Lower lobe of right lung (tissue), 2 donors: ENCODE data around the gene TTR. TPM values are rescaled to one million over a fixed set of nuclear protein-coding genes. Genes with fewer than 3 reads are reported as not detected.
A peak's percentile ranks its signal among the peaks of the same experiment; 100 is the strongest.

Experiments used
- ATAC-seq, 2 donors: fragments of 200-7000 bp; cut with Tn5 transposase; one replicate each; pipeline ENCODE4 v1.9.1; 2020 to 2022; ENCODE audit warnings: mild to moderate bottlenecking in 2 of 2, moderate library complexity in 2 of 2
- DNase-seq: peaks from one replicate; pipeline ENCODE4 v3.0.0-alpha.2; 2020
- H3K27ac ChIP-seq: fragments of 200-600 bp; one replicate; pipeline ENCODE4 v1.8.0; 2022
- H3K27me3 ChIP-seq: fragments of 200-600 bp; one replicate; pipeline ENCODE4 v1.8.0; 2022; ENCODE audit warnings: low read depth
- H3K36me3 ChIP-seq: fragments of 200-600 bp; one replicate; pipeline ENCODE4 v1.8.0; 2022; ENCODE audit warnings: mild to moderate bottlenecking
- H3K4me1 ChIP-seq: fragments of 200-600 bp; one replicate; pipeline ENCODE4 v1.8.0; 2022
- H3K4me3 ChIP-seq: fragments of 200-600 bp; one replicate; pipeline ENCODE4 v1.8.0; 2022; ENCODE audit warnings: mild to moderate bottlenecking
- H3K9me3 ChIP-seq: fragments of 200-600 bp; one replicate; pipeline ENCODE4 v1.8.0; 2022
- intact Hi-C: fragments of 100-400 bp; cut with DNase I; formaldehyde crosslinking; loops from one replicate; pipeline ENCODE4 v1.11.0; 2022
- total RNA-seq: library from RNA; stranded (reverse); fragmentation: NEBNext Ultra II Directional; extraction: Animal tissue kit (Norgen Biotek cat#: 25700); gene quantifications from one replicate; pipeline ENCODE4 v1.2.1, GENCODE V29; 2021
- TF ChIP-seq, protein P1 (sequence below): fragments of 200-600 bp; IDR thresholded peaks from one replicate; pipeline ENCODE4 v1.8.0; 2022; ENCODE audit warnings: antibody characterized with exemption, mild to moderate bottlenecking
- donor health status: DM: no; HTN: yes; CAD: no; lungs with severe emphysema.

Gene TTR
- total RNA-seq, 1 donor from 2014 or later, result not detected

DNA sequence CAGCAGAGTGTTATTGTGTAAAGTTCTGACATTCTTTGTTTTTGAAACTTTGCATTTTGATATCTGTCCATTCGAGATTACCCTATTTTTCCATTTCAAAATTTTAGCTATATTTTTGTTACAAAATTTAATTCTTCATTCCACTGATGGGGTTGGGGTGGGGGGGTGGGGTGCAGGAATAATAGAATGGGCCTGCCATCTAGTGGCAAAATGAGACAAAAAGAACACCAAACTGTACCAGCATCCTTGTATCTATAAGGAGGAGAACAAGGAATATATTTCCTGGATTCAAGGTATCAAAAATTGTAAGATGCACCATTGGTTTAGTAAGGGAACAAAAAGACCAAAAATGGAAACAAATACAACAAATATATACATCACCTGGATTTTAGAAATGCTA, 27.9 kb upstream of the TTR start:
- H3K27ac ChIP-seq, result no peak overlapping the region
- DNase-seq (no peak), ATAC-seq (no peak)
- intact Hi-C loops, result no loop called here
- peaks cover 5% of the 10 kb centered on the region for H3K27me3 ChIP-seq
- H3K4me3 ChIP-seq, result no peak overlapping the region
- no peaks in the 10 kb centered on the region for H3K4me1 ChIP-seq
- no peaks in the 10 kb centered on the region for H3K36me3 ChIP-seq
- TF ChIP-seq, protein P1, sequence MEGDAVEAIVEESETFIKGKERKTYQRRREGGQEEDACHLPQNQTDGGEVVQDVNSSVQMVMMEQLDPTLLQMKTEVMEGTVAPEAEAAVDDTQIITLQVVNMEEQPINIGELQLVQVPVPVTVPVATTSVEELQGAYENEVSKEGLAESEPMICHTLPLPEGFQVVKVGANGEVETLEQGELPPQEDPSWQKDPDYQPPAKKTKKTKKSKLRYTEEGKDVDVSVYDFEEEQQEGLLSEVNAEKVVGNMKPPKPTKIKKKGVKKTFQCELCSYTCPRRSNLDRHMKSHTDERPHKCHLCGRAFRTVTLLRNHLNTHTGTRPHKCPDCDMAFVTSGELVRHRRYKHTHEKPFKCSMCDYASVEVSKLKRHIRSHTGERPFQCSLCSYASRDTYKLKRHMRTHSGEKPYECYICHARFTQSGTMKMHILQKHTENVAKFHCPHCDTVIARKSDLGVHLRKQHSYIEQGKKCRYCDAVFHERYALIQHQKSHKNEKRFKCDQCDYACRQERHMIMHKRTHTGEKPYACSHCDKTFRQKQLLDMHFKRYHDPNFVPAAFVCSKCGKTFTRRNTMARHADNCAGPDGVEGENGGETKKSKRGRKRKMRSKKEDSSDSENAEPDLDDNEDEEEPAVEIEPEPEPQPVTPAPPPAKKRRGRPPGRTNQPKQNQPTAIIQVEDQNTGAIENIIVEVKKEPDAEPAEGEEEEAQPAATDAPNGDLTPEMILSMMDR, result no peak
- no peaks in the 10 kb centered on the region for H3K9me3 ChIP-seq

DNA sequence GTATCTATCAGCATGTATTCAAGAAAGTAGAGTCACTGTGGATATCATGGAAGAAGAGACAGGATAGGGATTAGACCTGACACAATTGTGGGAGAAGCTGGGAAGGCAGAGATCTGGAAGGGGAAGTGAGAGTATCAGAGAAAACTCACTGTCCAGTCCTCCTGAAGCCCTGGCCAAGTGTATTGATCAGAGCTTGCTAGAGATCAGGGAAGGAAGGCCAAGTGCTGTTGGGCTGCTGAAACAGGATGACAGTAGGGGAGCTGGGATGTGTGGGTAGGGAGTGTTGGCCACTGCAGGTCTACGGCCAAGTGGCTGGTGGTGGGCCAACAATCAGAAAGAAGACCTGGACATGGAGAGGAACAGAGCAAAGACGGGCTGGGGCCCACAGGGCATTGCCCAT, 26.3 kb upstream of the TTR start:
- intact Hi-C loops, result no loop called here
- Histone ChIP-seq H3K36me3 (no peaks in the 10 kb centered on the region), H3K27me3 (peaks cover 5% of the 10 kb centered on the region), H3K9me3 (no peaks in the 10 kb centered on the region), H3K4me3 (no peak overlapping the region), H3K4me1 (no peaks in the 10 kb centered on the region), H3K27ac (no peak overlapping the region)
- TF ChIP-seq, protein P1, result no peak
- ATAC-seq (no peak), DNase-seq (no peak)

DNA sequence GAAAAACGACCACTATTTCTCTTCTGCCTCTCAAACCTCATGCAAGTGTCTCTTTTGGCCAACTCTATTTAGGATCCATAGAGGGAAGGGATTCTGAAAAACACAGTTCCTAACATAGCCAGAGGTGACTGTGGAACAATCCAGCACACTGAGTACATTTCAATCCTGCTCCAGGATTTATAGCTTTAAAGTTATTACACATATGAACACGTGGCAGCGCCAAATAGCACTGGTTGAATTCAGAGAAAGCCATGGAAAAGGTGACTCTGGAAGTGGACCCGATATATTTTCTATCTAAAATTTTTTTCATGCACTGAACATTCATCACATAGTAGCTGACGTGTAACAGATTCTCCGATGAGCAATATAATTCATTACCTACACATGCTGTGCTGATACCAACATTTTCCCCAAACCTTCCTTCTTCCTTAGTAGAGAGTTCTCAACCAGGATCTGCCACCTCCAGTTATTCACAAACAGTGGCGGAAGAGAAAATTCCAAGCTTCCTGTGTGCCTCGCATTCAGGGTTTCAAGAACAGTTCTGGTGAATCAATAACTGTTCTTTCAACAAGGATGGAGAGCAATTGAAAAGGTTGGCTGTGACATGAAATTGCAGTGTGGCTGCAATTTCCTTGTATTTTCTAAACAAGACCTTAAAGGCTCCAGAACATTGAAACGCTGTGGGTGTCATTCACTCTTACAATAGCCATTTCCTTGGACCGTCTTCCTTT, 25.7 kb upstream of the TTR start:
- Histone ChIP-seq H3K36me3 (no peaks in the 10 kb centered on the region), H3K4me3 (no peak overlapping the region), H3K27ac (no peak overlapping the region), H3K4me1 (no peaks in the 10 kb centered on the region), H3K9me3 (no peaks in the 10 kb centered on the region), H3K27me3 (peaks cover 5% of the 10 kb centered on the region)
- intact Hi-C loops, result no loop called here
- TF ChIP-seq, protein P1, result no peak
- peak in 1 of 2 donors; percentile 40 for ATAC-seq
- no peak for DNase-seq

DNA sequence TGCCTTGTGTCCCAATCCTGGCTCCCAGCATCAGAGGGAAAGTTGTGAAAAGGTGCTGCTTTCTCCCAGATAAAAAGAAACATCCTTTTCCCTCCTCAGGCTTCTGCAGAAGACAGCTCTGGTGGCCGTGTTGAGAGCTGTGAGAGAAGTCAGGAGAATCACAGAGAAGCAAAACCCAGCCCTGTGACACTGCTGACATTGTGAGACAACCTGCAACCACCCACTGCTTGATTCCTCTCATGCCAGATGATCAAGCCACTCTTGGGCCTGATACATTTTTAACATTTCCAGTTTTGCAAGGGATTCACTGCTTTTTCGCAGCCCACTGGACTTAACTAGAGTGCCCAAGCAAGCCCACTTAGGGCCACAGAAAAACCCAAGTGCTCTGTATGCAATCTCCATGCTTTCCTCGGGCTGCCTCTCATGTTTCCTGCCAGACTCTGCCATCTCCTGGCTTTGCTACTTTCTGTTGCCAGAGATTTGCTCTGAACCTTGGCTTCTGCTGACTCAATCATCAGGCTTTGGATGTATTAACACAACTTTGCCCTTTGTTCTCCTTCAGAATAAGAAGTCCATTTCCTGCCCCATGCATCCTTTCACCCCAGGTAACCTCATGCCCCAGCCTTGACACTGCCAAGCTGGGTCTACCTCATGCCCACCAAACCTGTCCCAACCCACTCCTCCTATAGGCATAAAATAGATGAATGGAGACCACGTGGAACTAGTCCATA, 24.9 kb upstream of the TTR start:
- H3K9me3 ChIP-seq, result no peaks in the 10 kb centered on the region
- intact Hi-C loops, result no loop called here
- H3K27ac ChIP-seq, result no peak overlapping the region
- no peaks in the 10 kb centered on the region for H3K36me3 ChIP-seq
- no peak for DNase-seq
- H3K27me3 ChIP-seq, result peaks cover 5% of the 10 kb centered on the region
- no peak overlapping the region for H3K4me3 ChIP-seq
- no peaks in the 10 kb centered on the region for H3K4me1 ChIP-seq
- no peak for ATAC-seq
- TF ChIP-seq, protein P1, result no peak

DNA sequence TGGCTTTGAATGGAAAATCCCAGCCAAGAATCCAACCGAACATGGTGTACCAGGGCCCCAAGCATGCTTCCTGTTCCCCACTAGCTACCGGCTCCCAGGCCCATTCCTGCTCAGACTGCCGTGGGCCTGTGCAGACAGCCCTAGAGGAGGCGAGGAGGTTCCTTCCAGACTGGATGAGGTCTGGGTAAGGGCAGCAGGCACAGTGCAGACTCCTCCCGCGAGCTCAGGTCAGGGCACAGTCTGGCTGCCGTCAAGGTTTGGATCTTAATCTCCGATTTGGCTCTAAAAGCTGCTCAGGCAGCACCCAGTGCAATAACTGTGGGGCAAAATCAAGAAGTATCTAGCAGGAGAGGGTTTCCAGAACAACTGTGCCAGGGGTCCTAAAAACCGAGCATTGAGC, 19.3 kb upstream of the TTR start:
- Histone ChIP-seq H3K27me3 (no peaks in the 10 kb centered on the region), H3K36me3 (no peaks in the 10 kb centered on the region), H3K4me1 (no peaks in the 10 kb centered on the region), H3K9me3 (no peaks in the 10 kb centered on the region), H3K27ac (no peak overlapping the region), H3K4me3 (no peak overlapping the region)
- intact Hi-C loops, result no loop called here
- DNase-seq (no peak), ATAC-seq (no peak)
- TF ChIP-seq, protein P1, result no peak
